Astrocyte (in vitro differentiated cells and primary cell): Measurements from ENCODE around the gene ASB18.

Experiments
- EZH2 ChIP-seq: IDR thresholded peaks from 2 replicates; pipeline ENCODE4 v1.6.1; 2012; ENCODE audit warnings: mild to moderate bottlenecking, low read length, inconsistent platforms; ENCODE audit not compliant: insufficient read depth
- TF ChIP-seq, protein P1 (sequence below): IDR thresholded peaks from 2 replicates; pipeline ENCODE4 v1.5.1; 2011; ENCODE audit warnings: low read depth, mild to moderate bottlenecking, inconsistent platforms, low read length, moderate library complexity; ENCODE audit not compliant: insufficient read depth

DNA sequence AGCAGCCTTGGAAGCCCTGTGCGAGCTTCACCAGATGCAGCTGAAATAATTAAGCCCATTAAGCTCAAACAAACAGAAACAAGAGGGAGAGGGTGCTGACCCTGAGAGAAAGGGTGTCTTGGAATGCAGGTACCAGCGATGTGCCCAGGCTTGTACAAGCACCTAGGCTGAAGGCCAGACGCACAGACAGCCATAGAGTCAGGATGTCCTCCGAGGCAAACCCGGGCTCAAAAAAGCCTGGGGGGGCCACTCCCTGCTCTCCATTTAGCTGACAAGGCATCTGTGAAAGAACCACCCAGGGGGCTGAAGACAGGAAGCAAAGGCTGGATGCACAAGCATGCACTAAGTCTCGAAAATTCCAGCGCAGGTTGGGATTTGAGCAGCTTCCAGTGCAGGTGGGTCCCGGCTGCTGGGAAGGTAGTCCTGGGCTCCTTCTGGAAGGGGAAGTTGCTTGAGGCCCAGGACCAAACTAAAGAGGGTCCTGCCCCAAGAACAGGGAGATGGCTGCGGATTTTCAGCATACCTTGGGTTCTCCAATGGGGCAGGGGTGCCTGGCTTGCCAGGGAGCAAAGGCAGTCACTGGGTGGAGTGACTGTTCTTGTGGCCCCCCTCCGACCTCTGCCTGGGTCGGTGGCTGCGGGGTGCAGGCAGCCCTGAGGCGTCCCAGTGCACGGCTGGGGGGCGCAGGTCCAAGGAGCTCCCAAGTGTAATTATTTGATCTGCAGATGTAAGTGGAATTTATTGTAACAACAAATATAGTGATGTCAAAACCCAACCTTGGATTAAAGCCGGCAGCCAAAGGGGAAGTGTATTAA, 102.0 kb downstream of the ASB18 start:
- TF ChIP-seq, protein P1, sequence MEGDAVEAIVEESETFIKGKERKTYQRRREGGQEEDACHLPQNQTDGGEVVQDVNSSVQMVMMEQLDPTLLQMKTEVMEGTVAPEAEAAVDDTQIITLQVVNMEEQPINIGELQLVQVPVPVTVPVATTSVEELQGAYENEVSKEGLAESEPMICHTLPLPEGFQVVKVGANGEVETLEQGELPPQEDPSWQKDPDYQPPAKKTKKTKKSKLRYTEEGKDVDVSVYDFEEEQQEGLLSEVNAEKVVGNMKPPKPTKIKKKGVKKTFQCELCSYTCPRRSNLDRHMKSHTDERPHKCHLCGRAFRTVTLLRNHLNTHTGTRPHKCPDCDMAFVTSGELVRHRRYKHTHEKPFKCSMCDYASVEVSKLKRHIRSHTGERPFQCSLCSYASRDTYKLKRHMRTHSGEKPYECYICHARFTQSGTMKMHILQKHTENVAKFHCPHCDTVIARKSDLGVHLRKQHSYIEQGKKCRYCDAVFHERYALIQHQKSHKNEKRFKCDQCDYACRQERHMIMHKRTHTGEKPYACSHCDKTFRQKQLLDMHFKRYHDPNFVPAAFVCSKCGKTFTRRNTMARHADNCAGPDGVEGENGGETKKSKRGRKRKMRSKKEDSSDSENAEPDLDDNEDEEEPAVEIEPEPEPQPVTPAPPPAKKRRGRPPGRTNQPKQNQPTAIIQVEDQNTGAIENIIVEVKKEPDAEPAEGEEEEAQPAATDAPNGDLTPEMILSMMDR, result no peak
- no peak for TF ChIP-seq EZH2
